8988T (cell line): ENCODE data around the gene EFNA2.
A peak's percentile ranks its signal among the peaks of the same experiment; 100 is the strongest.

Source experiments
- DNase-seq: peaks from one replicate; pipeline ENCODE4 v3.0.0; 2011

The EFNA2 gene

GRCh38 chr19:1260749-1261537 lies 24.7 kb upstream of the EFNA2 start:
- DNase-seq = peak; percentile 98

- no peak for DNase-seq
Measured at GRCh38 chr19:1261538-1261797, 24.2 kb upstream of the EFNA2 start.

GRCh38 chr19:1261798-1262622 lies 23.7 kb upstream of the EFNA2 start:
- no peak for DNase-seq

- DNase-seq = no peak
Measured at GRCh38 chr19:1262623-1263123, 23.0 kb upstream of the EFNA2 start.

- no peak for DNase-seq
Measured at GRCh38 chr19:1263188-1263587, 22.5 kb upstream of the EFNA2 start.

GRCh38 chr19:1264801-1265614 lies 20.7 kb upstream of the EFNA2 start:
- peak; percentile 97 for DNase-seq

GRCh38 chr19:1265615-1266128 lies 20.0 kb upstream of the EFNA2 start:
- no peak for DNase-seq

- peak; percentile 97 for DNase-seq
Measured at GRCh38 chr19:1266129-1266915, 19.4 kb upstream of the EFNA2 start.

- peak; percentile 80 for DNase-seq
Measured at GRCh38 chr19:1266916-1267476, 18.7 kb upstream of the EFNA2 start.

- DNase-seq = no peak
Measured at GRCh38 chr19:1267477-1268225, 18.0 kb upstream of the EFNA2 start.

GRCh38 chr19:1268226-1269064 lies 17.2 kb upstream of the EFNA2 start:
- DNase-seq = no peak

GRCh38 chr19:1269065-1269477 lies 16.6 kb upstream of the EFNA2 start, which contains the start of gene CIRBP:
CIRBP (plus strand) TSS chr19:1269332; CDS start chr19:1270934, 1,602 bp downstream.
- DNase-seq = peak; percentile 99

- peak; percentile 95 for DNase-seq
Measured at GRCh38 chr19:1269478-1270212, 16.0 kb upstream of the EFNA2 start.

- DNase-seq = no peak
Measured at GRCh38 chr19:1270213-1270853, 15.3 kb upstream of the EFNA2 start.

GRCh38 chr19:1270854-1271527 lies 14.7 kb upstream of the EFNA2 start:
- no peak for DNase-seq

- no peak for DNase-seq
Measured at GRCh38 chr19:1271528-1272422, 13.9 kb upstream of the EFNA2 start.
